GM19452 (cell line): ENCODE measurements around the gene CLCN4.

Experiments used
- ATAC-seq: cut with Tn5 transposase; IDR thresholded peaks from one replicate; pipeline ENCODE4 v1.9.1; 2021; ENCODE audit not compliant: unreplicated experiment

The CLCN4 gene

GRCh38 chrX:10193587-10193986, 36.8 kb downstream of the CLCN4 start:
- ATAC-seq, result no peak

GRCh38 chrX:10195425-10195824, 38.6 kb downstream of the CLCN4 start:
- ATAC-seq, result no peak

- ATAC-seq, result no peak
Observed at GRCh38 chrX:10195947-10196346, 39.2 kb downstream of the CLCN4 start.

- ATAC-seq, result no peak
Observed at GRCh38 chrX:10197279-10198210, 40.8 kb downstream of the CLCN4 start.

- ATAC-seq, result no peak
Observed at GRCh38 chrX:10198254-10198653, 41.5 kb downstream of the CLCN4 start.

- peak; percentile 94 for ATAC-seq
Observed at GRCh38 chrX:10199212-10199611, 42.4 kb downstream of the CLCN4 start.

- no peak for ATAC-seq
Observed at GRCh38 chrX:10203617-10204016, 46.8 kb downstream of the CLCN4 start.

GRCh38 chrX:10206317-10206716, 49.5 kb downstream of the CLCN4 start:
- no peak for ATAC-seq

GRCh38 chrX:10208281-10208856, 51.6 kb downstream of the CLCN4 start:
- no peak for ATAC-seq

GRCh38 chrX:10208953-10209352, 52.2 kb downstream of the CLCN4 start:
- ATAC-seq, result no peak

- no peak for ATAC-seq
Observed at GRCh38 chrX:10212395-10212794, 55.6 kb downstream of the CLCN4 start.

GRCh38 chrX:10213716-10214115, 56.9 kb downstream of the CLCN4 start:
- no peak for ATAC-seq

GRCh38 chrX:10216208-10216607, 59.4 kb downstream of the CLCN4 start:
- ATAC-seq, result no peak

- no peak for ATAC-seq
Observed at GRCh38 chrX:10217198-10217597, 60.4 kb downstream of the CLCN4 start.

- ATAC-seq, result no peak
Observed at GRCh38 chrX:10221651-10222050, 64.9 kb downstream of the CLCN4 start.

- no peak for ATAC-seq
Observed at GRCh38 chrX:10223276-10223675, 66.5 kb downstream of the CLCN4 start.

GRCh38 chrX:10223781-10224180, 67.0 kb downstream of the CLCN4 start:
- no peak for ATAC-seq

GRCh38 chrX:10230222-10230621, 73.4 kb downstream of the CLCN4 start:
- no peak for ATAC-seq

GRCh38 chrX:10231461-10231860, 74.7 kb downstream of the CLCN4 start:
- no peak for ATAC-seq

- ATAC-seq, result no peak
Observed at GRCh38 chrX:10233173-10233572, 76.4 kb downstream of the CLCN4 start.

- ATAC-seq, result no peak
Observed at GRCh38 chrX:10233696-10234095, 76.9 kb downstream of the CLCN4 start.

- no peak for ATAC-seq
Observed at GRCh38 chrX:10235851-10236250, 79.1 kb downstream of the CLCN4 start.
